DOHH2 (cell line): Measurements from ENCODE around the gene APLP2.

ENCODE experiments used
- H3F3A ChIP-seq: fragments of 200-600 bp; sonication (generic), shearing (Covaris generic); 2 replicates; pipeline ENCODE4 v1.6.0; 2016; ENCODE audit warnings: antibody characterized with exemption, mild to moderate bottlenecking; ENCODE audit not compliant: control insufficient read depth, insufficient read depth
- H3K27ac ChIP-seq: fragments of 200-600 bp; sonication (generic); 2 replicates; pipeline ENCODE4 v1.5.1; 2014; ENCODE audit warnings: low read depth, mild to moderate bottlenecking, low read length, moderate library complexity
- H3K27me3 ChIP-seq: fragments of 200-600 bp; sonication (generic); 2 replicates; pipeline ENCODE4 v1.6.1; 2014; ENCODE audit warnings: mild to moderate bottlenecking, low read length, mixed read lengths; ENCODE audit not compliant: control insufficient read depth
- H3K36me3 ChIP-seq: fragments of 200-600 bp; sonication (generic); 2 replicates; pipeline ENCODE4 v1.6.1; 2014; ENCODE audit warnings: mild to moderate bottlenecking, low read length, moderate library complexity, mixed read lengths; ENCODE audit not compliant: control insufficient read depth
- H3K4me1 ChIP-seq: fragments of 200-600 bp; sonication (generic); 2 replicates; pipeline ENCODE4 v1.6.1; 2014; ENCODE audit warnings: mild to moderate bottlenecking, low read length, mixed read lengths; ENCODE audit not compliant: control insufficient read depth
- H3K4me2 ChIP-seq: fragments of 200-600 bp; sonication (generic); 2 replicates; pipeline ENCODE4 v1.6.0; 2014; ENCODE audit warnings: mild to moderate bottlenecking, low read length, moderate library complexity
- H3K4me3 ChIP-seq: fragments of 200-600 bp; sonication (generic); 2 replicates; pipeline ENCODE4 v1.5.1; 2014; ENCODE audit warnings: mild to moderate bottlenecking, low read length, mixed read lengths
- H3K79me2 ChIP-seq: fragments of 200-600 bp; sonication (generic); 2 replicates; pipeline ENCODE4 v1.6.1; 2014; ENCODE audit warnings: mild to moderate bottlenecking, low read length, mixed read lengths; ENCODE audit not compliant: control insufficient read depth
- H3K9me2 ChIP-seq: fragments of 200-600 bp; sonication (generic); replicated peaks from 2 replicates; pipeline ENCODE4 v1.6.1; 2014; ENCODE audit warnings: mild to moderate bottlenecking, low read length, mixed read lengths; ENCODE audit not compliant: control insufficient read depth
- H3K9me3 ChIP-seq: fragments of 200-600 bp; sonication (generic); 2 replicates; pipeline ENCODE4 v1.6.1; 2014; ENCODE audit warnings: antibody characterized with exemption, low read length, mixed read lengths; ENCODE audit not compliant: control insufficient read depth, insufficient read depth
- H4K20me1 ChIP-seq: fragments of 200-600 bp; sonication (generic); 2 replicates; pipeline ENCODE4 v1.6.0; 2014; ENCODE audit warnings: low read depth, mild to moderate bottlenecking, antibody characterized with exemption, low read length, moderate library complexity; ENCODE audit not compliant: control insufficient read depth, insufficient read depth
- CTCF ChIP-seq: fragments of 200-600 bp; sonication (generic); IDR thresholded peaks from one replicate; pipeline ENCODE4 v1.5.1; 2014; ENCODE audit warnings: antibody characterized with exemption, mild to moderate bottlenecking, low read depth, low read length; ENCODE audit not compliant: poor library complexity, severe bottlenecking
- EZH2phosphoT487 ChIP-seq: fragments of 200-600 bp; sonication (generic); IDR thresholded peaks from 2 replicates; pipeline ENCODE4 v1.6.1; 2017; ENCODE audit warnings: borderline replicate concordance, mild to moderate bottlenecking, antibody characterized with exemption, low read length, moderate library complexity, mixed read lengths

The APLP2 gene

GRCh38 chr11:130023204-130023603 is 46.5 kb upstream of the APLP2 start:
- Histone ChIP-seq H4K20me1 (no peaks in the 10 kb centered on the region), H3K9me3 (no peaks in the 10 kb centered on the region), H3K9me2 (no peaks in the 10 kb centered on the region), H3K79me2 (no peaks in the 10 kb centered on the region), H3F3A (peaks cover 6% of the 10 kb centered on the region; the same call in 1 of the 2 replicates), H3K36me3 (no peaks in the 10 kb centered on the region), H3K4me1 (peaks cover 53% of the 10 kb centered on the region), H3K27ac (peak overlapping the region; percentile 52), H3K4me2 (peak overlapping the region; percentile 73), H3K27me3 (no peaks in the 10 kb centered on the region), H3K4me3 (peak overlapping the region; percentile 55)
- TF ChIP-seq CTCF (no peak), EZH2phosphoT487 (no peak)

- H3K4me1 ChIP-seq: peaks cover 43% of the 10 kb centered on the region
- H3K9me3 ChIP-seq: no peaks in the 10 kb centered on the region
- H3F3A ChIP-seq: 0 out of 2 replicates have a peak, but pooled peaks cover 3% of the 10 kb centered on the region
- no peak for TF ChIP-seq CTCF
- TF ChIP-seq EZH2phosphoT487: no peak
- H3K27me3 ChIP-seq: no peaks in the 10 kb centered on the region
- peak overlapping the region; percentile 73 for H3K4me2 ChIP-seq
- H3K79me2 ChIP-seq: no peaks in the 10 kb centered on the region
- no peak overlapping the region for H3K27ac ChIP-seq
- H3K9me2 ChIP-seq: no peaks in the 10 kb centered on the region
- no peaks in the 10 kb centered on the region for H3K36me3 ChIP-seq
- no peaks in the 10 kb centered on the region for H4K20me1 ChIP-seq
- no peak overlapping the region for H3K4me3 ChIP-seq
Measured at GRCh38 chr11:130024361-130024760, 45.3 kb upstream of the APLP2 start.

- H3K9me2 ChIP-seq: no peaks in the 10 kb centered on the region
Measured at GRCh38 chr11:130025371-130025770, 44.3 kb upstream of the APLP2 start.

More at GRCh38 chr11:130025371-130025770, 44.3 kb upstream of the APLP2 start:
- H3K9me3 ChIP-seq: no peaks in the 10 kb centered on the region
- peaks cover 33% of the 10 kb centered on the region for H3K4me1 ChIP-seq
- no peak overlapping the region for H3K4me3 ChIP-seq
- TF ChIP-seq CTCF (no peak), EZH2phosphoT487 (no peak)
- no peaks in the 10 kb centered on the region for H3K79me2 ChIP-seq
- H3F3A ChIP-seq: 0 out of 2 replicates have a peak, but pooled peaks cover 3% of the 10 kb centered on the region
- H3K36me3 ChIP-seq: no peaks in the 10 kb centered on the region
- no peak overlapping the region for H3K27ac ChIP-seq
- H4K20me1 ChIP-seq: no peaks in the 10 kb centered on the region
- H3K4me2 ChIP-seq: no peak overlapping the region
- H3K27me3 ChIP-seq: no peaks in the 10 kb centered on the region
